ENCODE data around the gene TNFRSF14.

TNFRSF14 gene

DNA sequence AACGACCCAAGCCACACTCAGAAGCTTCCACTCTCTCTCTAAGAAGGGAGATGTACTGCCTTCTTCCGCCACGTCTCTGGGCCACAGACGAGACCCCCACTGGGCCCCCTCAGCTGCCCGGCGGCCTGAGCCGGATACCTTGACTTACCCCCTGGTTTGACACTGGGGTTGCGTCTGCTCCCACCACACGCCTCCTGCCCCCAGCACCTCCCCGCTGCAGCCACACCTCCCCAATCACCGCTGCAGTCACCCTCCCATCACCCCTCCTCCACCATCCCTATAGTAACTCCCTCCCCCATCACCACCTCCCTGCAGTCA is 40.4 kb upstream of the TNFRSF14 start:
- Histone ChIP-seq H3K27me3 (ENCODE audit: insufficient read depth, poor library complexity, severe bottlenecking) (no peaks in the 10 kb centered on the region), H3K27ac (replicated peaks) (no peak overlapping the region), H3K4me3 (replicated peaks; ENCODE audit: insufficient read depth, low read length) (no peak overlapping the region)
- DNase-seq (ENCODE audit: low read depth in 1 of 2, low spot score in 1 of 2): no peak
- TF ChIP-seq POLR2AphosphoS5 (IDR thresholded peaks at IDR 0.05; ENCODE audit: low read depth) (no peak), SPI1 (IDR thresholded peaks at IDR 0.05; ENCODE audit: borderline replicate concordance, low read depth) (no peak), GABPA (IDR thresholded peaks at IDR 0.05; ENCODE audit: low read depth) (no peak)
- TF ChIP-seq, protein P1, sequence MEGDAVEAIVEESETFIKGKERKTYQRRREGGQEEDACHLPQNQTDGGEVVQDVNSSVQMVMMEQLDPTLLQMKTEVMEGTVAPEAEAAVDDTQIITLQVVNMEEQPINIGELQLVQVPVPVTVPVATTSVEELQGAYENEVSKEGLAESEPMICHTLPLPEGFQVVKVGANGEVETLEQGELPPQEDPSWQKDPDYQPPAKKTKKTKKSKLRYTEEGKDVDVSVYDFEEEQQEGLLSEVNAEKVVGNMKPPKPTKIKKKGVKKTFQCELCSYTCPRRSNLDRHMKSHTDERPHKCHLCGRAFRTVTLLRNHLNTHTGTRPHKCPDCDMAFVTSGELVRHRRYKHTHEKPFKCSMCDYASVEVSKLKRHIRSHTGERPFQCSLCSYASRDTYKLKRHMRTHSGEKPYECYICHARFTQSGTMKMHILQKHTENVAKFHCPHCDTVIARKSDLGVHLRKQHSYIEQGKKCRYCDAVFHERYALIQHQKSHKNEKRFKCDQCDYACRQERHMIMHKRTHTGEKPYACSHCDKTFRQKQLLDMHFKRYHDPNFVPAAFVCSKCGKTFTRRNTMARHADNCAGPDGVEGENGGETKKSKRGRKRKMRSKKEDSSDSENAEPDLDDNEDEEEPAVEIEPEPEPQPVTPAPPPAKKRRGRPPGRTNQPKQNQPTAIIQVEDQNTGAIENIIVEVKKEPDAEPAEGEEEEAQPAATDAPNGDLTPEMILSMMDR (IDR thresholded peaks at IDR 0.05; ENCODE audit: insufficient read depth, low read length): no peak
- TF ChIP-seq, protein P2, sequence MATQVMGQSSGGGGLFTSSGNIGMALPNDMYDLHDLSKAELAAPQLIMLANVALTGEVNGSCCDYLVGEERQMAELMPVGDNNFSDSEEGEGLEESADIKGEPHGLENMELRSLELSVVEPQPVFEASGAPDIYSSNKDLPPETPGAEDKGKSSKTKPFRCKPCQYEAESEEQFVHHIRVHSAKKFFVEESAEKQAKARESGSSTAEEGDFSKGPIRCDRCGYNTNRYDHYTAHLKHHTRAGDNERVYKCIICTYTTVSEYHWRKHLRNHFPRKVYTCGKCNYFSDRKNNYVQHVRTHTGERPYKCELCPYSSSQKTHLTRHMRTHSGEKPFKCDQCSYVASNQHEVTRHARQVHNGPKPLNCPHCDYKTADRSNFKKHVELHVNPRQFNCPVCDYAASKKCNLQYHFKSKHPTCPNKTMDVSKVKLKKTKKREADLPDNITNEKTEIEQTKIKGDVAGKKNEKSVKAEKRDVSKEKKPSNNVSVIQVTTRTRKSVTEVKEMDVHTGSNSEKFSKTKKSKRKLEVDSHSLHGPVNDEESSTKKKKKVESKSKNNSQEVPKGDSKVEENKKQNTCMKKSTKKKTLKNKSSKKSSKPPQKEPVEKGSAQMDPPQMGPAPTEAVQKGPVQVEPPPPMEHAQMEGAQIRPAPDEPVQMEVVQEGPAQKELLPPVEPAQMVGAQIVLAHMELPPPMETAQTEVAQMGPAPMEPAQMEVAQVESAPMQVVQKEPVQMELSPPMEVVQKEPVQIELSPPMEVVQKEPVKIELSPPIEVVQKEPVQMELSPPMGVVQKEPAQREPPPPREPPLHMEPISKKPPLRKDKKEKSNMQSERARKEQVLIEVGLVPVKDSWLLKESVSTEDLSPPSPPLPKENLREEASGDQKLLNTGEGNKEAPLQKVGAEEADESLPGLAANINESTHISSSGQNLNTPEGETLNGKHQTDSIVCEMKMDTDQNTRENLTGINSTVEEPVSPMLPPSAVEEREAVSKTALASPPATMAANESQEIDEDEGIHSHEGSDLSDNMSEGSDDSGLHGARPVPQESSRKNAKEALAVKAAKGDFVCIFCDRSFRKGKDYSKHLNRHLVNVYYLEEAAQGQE (IDR thresholded peaks at IDR 0.05; ENCODE audit: insufficient replicate concordance, low read depth): no peak

DNA sequence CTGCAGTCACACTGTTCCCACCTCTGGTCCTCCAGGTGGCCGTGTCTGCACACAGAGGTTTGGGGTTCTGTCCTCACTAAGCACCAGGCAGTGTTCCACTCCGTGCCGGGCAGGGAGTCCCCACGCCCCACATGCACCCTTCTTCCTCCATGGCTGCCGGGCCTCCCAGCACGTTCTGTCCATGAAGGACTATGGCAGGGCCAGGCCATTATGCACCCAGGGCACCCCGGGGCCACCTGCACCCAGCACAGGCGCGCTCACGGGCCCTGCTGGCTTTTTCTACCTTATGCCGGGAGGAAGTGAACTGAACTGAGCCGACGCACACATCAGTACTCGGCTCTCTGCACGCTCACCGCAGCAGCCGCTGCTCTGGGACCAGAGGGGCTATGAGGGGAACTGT is 40.0 kb upstream of the TNFRSF14 start:
- Histone ChIP-seq H3K27ac (replicated peaks) (no peak overlapping the region), H3K4me3 (replicated peaks; ENCODE audit: insufficient read depth, low read length) (no peak overlapping the region), H3K27me3 (ENCODE audit: insufficient read depth, poor library complexity, severe bottlenecking) (no peaks in the 10 kb centered on the region)
- no peak for DNase-seq (ENCODE audit: low read depth in 1 of 2, low spot score in 1 of 2)
- no peak for TF ChIP-seq SPI1 (IDR thresholded peaks at IDR 0.05; ENCODE audit: borderline replicate concordance, low read depth)
- no peak for TF ChIP-seq POLR2AphosphoS5 (IDR thresholded peaks at IDR 0.05; ENCODE audit: low read depth)
- TF ChIP-seq, protein P1 (IDR thresholded peaks at IDR 0.05; ENCODE audit: insufficient read depth, low read length): no peak
- TF ChIP-seq, protein P2 (IDR thresholded peaks at IDR 0.05; ENCODE audit: insufficient replicate concordance, low read depth): no peak
- TF ChIP-seq GABPA (IDR thresholded peaks at IDR 0.05; ENCODE audit: low read depth): no peak

DNA sequence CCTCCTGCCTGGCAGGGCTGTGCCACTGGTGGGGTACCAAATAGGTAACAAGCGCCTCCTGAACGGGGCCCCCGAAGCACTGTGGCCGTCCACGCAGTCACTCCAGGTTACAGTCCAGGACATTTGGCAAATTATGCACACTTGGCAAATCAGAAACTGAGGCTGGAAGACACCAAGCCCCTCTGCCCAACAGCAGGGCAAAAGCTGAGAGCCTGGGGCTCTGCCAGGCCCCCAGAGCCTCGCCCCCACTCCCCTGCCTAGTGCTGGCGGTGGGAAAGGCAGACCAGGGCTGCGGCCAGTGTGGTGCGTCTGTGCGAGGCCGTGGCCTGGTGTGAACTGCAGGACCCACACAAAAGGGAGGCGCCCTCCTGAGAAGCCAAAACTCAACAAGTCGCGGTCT is 39.2 kb upstream of the TNFRSF14 start:
- H3K27me3 ChIP-seq (ENCODE audit: insufficient read depth, poor library complexity, severe bottlenecking): no peaks in the 10 kb centered on the region
- no peak overlapping the region for H3K27ac ChIP-seq (replicated peaks)
- no peak overlapping the region for H3K4me3 ChIP-seq (replicated peaks; ENCODE audit: insufficient read depth, low read length)
- no peak for TF ChIP-seq GABPA (IDR thresholded peaks at IDR 0.05; ENCODE audit: low read depth)
- DNase-seq (ENCODE audit: low read depth in 1 of 2, low spot score in 1 of 2): no peak

DNA sequence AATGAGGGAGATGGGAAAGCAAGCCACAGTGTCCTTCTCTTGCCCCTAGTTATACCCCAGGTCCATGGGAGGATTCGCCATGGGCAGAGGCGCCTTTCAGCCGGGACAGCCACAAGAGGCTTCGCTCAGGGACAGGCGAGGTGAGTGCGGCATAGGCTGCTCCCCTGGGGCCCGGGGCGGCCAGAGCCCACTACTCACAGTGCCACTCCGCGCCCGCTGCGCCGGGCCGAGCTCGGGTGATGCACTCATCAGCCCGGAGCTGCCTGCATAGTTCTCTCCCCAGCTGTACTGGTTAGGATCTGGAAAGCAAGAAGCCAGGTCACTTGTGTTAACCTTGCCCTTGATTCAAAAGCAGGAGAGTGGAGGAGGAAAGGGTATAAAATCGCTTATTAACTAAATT is 38.2 kb upstream of the TNFRSF14 start:
- H3K4me3 ChIP-seq (replicated peaks; ENCODE audit: insufficient read depth, low read length): no peak overlapping the region
- TF ChIP-seq, protein P1 (IDR thresholded peaks at IDR 0.05; ENCODE audit: insufficient read depth, low read length): no peak
- TF ChIP-seq, protein P2 (IDR thresholded peaks at IDR 0.05; ENCODE audit: insufficient replicate concordance, low read depth): no peak
- TF ChIP-seq SPI1 (IDR thresholded peaks at IDR 0.05; ENCODE audit: borderline replicate concordance, low read depth): no peak
- no peak for TF ChIP-seq GABPA (IDR thresholded peaks at IDR 0.05; ENCODE audit: low read depth)
- TF ChIP-seq POLR2AphosphoS5 (IDR thresholded peaks at IDR 0.05; ENCODE audit: low read depth): no peak
- H3K27me3 ChIP-seq (ENCODE audit: insufficient read depth, poor library complexity, severe bottlenecking): no peaks in the 10 kb centered on the region
- H3K27ac ChIP-seq (replicated peaks): no peak overlapping the region
- no peak for DNase-seq (ENCODE audit: low read depth in 1 of 2, low spot score in 1 of 2)

All from HL-60 (cell line).